ENCODE results near the gene CANT1. TPM values are rescaled to one million over a fixed set of nuclear protein-coding genes. Genes with fewer than 3 reads are reported as not detected.
A peak's percentile ranks its signal among the peaks of the same experiment; 100 is the strongest.

The CANT1 gene
- total and polyA plus RNA-seq, 2 of the 13 experiments (the other 11 are each of a cell fraction or from before 2014, with no cell fraction given) = 34.1 to 42.1 TPM

GRCh38 chr17:78991017-78991738 is 18.4 kb downstream of the CANT1 start:
- ATAC-seq (no peak; the same call in 2 of the 3 replicates), FAIRE-seq (no peak), DNase-seq (ENCODE audit: low spot score) (no peak)
- Histone ChIP-seq H3K4me2 (ENCODE audit: low read depth, low read length) (no peak overlapping the region), H3K36me3 (replicated peaks in 1 of 2; ENCODE audit: control insufficient read depth in 1 of 2, insufficient read depth in 2 of 2, low read length in 2 of 2) (peaks cover 15 to 29% of the 10 kb centered on the region in 2 experiments), H3K27ac (ENCODE audit: extremely low read length, insufficient read depth, low read length) (no peak overlapping the region), H2AFZ (ENCODE audit: low read length) (no peak overlapping the region), H3K27me3 (ENCODE audit: control insufficient read depth in 1 of 2, insufficient read depth in 2 of 2, low read length in 2 of 2) (no peaks in the 10 kb centered on the region), H3K4me3 (replicated peaks in 1 of 3; ENCODE audit: insufficient read depth in 1 of 3, low read depth in 2 of 3, low read length in 3 of 3) (no peak overlapping the region), H3K4me1 (ENCODE audit: insufficient read depth, low read length) (peaks cover 14% of the 10 kb centered on the region), H3K9ac (ENCODE audit: insufficient read depth, low read depth, low read length) (no peak overlapping the region), H3K9me3 (ENCODE audit: low read length) (no peaks in the 10 kb centered on the region), H4K20me1 (ENCODE audit: insufficient read depth, low read length) (no peaks in the 10 kb centered on the region), H3K79me2 (ENCODE audit: insufficient read depth, low read length) (no peaks in the 10 kb centered on the region)
- WGBS (ENCODE audit: low lambda C conversion rate) = 95% methylated on average over 28 of the region's 33 CpGs
- CTCF ChIA-PET (ENCODE audit: low intra/inter-chr PET ratio, low total read pairs) = no interaction called here
- TF ChIP-seq ZSCAN25 (CRISPR knock-in tag; IDR thresholded peaks at IDR 0.05) (no peak), ZNF777 (CRISPR knock-in tag; IDR thresholded peaks at IDR 0.05) (no peak), ZSCAN22 (CRISPR knock-in tag; IDR thresholded peaks at IDR 0.05) (no peak), POLR2G (IDR thresholded peaks at IDR 0.05; ENCODE audit: low read depth, low read length) (peak; percentile 2; the same call in 1 of the 2 replicates), GATAD2A (CRISPR knock-in tag; IDR thresholded peaks at IDR 0.05) (no peak), ZSCAN5A (CRISPR knock-in tag; IDR thresholded peaks at IDR 0.05; ENCODE audit: borderline replicate concordance) (no peak)
- in situ Hi-C loops (cut with HindIII; ENCODE audit: extremely low pct_ligation_motif_present, low pct_unique_long_range_greater_than_20kb) (no loop called here), intact Hi-C loops (cut with micrococcal nuclease; ENCODE audit: unreplicated experiment) (no loop called here)
- no TSS peak for BruUV-seq (replicated peaks)
- POLR2A ChIA-PET = interaction anchor here (2.0 kb wide), 1 partner anchor 11 kb away, joined by 8 read pairs; the partner anchor contains the start of gene LGALS3BP
